ENCODE measurements around the gene MFAP1. TPM values are rescaled to one million over a fixed set of nuclear protein-coding genes. Genes with fewer than 3 reads are reported as not detected.
"Not testable (repeated sequence)": the region's sequence is repeated elsewhere in the genome, so short reads cannot be mapped to it uniquely, and the experiment has no call there.

The MFAP1 gene
- total and polyA plus RNA-seq, 10 donors = 7.9 to 18.8 (median 15.9) TPM

- H3K4me3 ChIP-seq = no peak overlapping the region
- H3K9me3 ChIP-seq = no peaks in the 10 kb centered on the region
- H3K4me1 ChIP-seq = no peaks in the 10 kb centered on the region
- 90 to 98% (median 94%) methylated on average over 2 of the region's 2 CpGs for WGBS, 5 donors
- TF ChIP-seq, protein P1, sequence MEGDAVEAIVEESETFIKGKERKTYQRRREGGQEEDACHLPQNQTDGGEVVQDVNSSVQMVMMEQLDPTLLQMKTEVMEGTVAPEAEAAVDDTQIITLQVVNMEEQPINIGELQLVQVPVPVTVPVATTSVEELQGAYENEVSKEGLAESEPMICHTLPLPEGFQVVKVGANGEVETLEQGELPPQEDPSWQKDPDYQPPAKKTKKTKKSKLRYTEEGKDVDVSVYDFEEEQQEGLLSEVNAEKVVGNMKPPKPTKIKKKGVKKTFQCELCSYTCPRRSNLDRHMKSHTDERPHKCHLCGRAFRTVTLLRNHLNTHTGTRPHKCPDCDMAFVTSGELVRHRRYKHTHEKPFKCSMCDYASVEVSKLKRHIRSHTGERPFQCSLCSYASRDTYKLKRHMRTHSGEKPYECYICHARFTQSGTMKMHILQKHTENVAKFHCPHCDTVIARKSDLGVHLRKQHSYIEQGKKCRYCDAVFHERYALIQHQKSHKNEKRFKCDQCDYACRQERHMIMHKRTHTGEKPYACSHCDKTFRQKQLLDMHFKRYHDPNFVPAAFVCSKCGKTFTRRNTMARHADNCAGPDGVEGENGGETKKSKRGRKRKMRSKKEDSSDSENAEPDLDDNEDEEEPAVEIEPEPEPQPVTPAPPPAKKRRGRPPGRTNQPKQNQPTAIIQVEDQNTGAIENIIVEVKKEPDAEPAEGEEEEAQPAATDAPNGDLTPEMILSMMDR (IDR thresholded peaks at IDR 0.05 in 8 of 11, conservative IDR thresholded peaks at IDR 0.05 in 3 of 11) = no peak
- TF ChIP-seq POLR2AphosphoS5 (IDR thresholded peaks at IDR 0.05) (no peak), POLR2A (IDR thresholded peaks at IDR 0.05) (no peak)
- no peak for DNase-seq
- H3K36me3 ChIP-seq = peaks cover 0 to 60% (median 5%) of the 10 kb centered on the region in 6 donors
- H3K27me3 ChIP-seq (replicated peaks in 1 of 7) = no peaks in the 10 kb centered on the region
- no peak overlapping the region for H3K27ac ChIP-seq
- intact Hi-C loops (cut with DNase I; ENCODE audit: low total_unique reads) = no loop called here
Measured at GRCh38 chr15:43871835-43872234, 47.3 kb upstream of the MFAP1 start.

DNA sequence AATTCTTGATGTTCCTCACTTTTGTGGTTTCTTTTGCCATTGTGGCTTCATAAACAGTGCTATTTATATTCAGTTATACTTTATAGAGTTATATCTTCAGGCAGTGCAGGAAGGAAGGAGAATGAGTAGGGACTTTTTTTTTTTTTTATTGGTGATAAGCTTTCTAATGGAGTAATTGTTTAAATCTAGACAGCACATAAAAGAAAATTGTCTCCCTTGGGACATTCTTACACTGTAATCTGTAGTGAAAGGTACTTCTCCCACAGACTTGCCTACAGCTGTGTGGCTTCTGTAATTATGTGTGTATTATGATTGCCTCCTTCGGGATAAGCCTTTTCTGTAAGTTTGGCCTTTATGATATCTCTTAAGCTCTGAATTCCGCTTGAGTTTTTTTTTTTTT lies 43.9 kb upstream of the MFAP1 start:
- Histone ChIP-seq H3K4me1 (no peaks in the 10 kb centered on the region), H3K4me3 (no peak overlapping the region), H3K27ac (no peak overlapping the region), H3K9me3 (no peaks in the 10 kb centered on the region), H3K27me3 (replicated peaks in 1 of 7) (no peaks in the 10 kb centered on the region), H3K36me3 (peaks cover 0 to 74% (median 17%) of the 10 kb centered on the region in 6 donors)
- WGBS, 5 donors = 79 to 95% (median 84%) methylated on average over 2 of the region's 2 CpGs
- DNase-seq = no peak
- TF ChIP-seq POLR2AphosphoS5 (IDR thresholded peaks at IDR 0.05) (no peak), POLR2A (IDR thresholded peaks at IDR 0.05) (no peak)
- TF ChIP-seq, protein P1 (IDR thresholded peaks at IDR 0.05 in 8 of 11, conservative IDR thresholded peaks at IDR 0.05 in 3 of 11) = no peak
- intact Hi-C loops (cut with DNase I; ENCODE audit: low total_unique reads) = no loop called here

DNA sequence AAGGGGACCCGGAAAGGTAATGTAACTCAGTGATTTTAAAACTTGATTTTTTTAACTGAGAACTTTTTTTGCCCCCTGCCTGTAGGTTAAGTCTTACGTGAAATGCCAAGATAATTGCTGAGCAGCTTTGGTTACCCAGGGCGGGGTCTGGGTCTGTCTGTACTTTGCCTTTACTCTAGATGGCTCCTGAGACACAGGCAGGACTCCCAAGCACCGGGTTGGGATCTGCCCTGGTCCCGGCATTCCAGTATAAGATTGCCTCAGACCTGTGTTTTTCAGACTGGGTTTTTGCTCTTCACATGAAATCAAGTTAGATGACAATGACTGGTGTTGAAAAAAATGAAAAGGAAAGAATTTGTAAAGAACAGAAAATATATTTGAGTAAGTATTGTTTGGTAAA lies 42.6 kb upstream of the MFAP1 start:
- TF ChIP-seq, protein P1 (IDR thresholded peaks at IDR 0.05 in 8 of 11, conservative IDR thresholded peaks at IDR 0.05 in 3 of 11) = no peak
- TF ChIP-seq POLR2A (IDR thresholded peaks at IDR 0.05) = no peak
- DNase-seq = no peak
- H3K36me3 ChIP-seq = peaks cover 0 to 76% (median 22%) of the 10 kb centered on the region in 6 donors
- no peak overlapping the region for H3K27ac ChIP-seq
- H3K27me3 ChIP-seq (replicated peaks in 1 of 7) = no peaks in the 10 kb centered on the region
- H3K4me1 ChIP-seq = no peaks in the 10 kb centered on the region
- no peak overlapping the region for H3K4me3 ChIP-seq
- intact Hi-C loops (cut with DNase I; ENCODE audit: low total_unique reads) = no loop called here
- 94 to 98% (median 96%) methylated on average over 5 of the region's 5 CpGs for WGBS, 5 donors
- no peaks in the 10 kb centered on the region for H3K9me3 ChIP-seq

- H3K4me1 ChIP-seq; H3K27ac ChIP-seq; H3K4me3 ChIP-seq; DNase-seq; H3K27me3 ChIP-seq (replicated peaks in 1 of 7); intact Hi-C loops (cut with DNase I; ENCODE audit: low total_unique reads); H3K9me3 ChIP-seq: not testable (repeated sequence)
- 96 to 100% (median 97%) methylated on average over 9 to 10 of the region's 10 CpGs for WGBS, 5 donors
- H3K36me3 ChIP-seq = peaks cover 0 to 76% (median 22%) of the 10 kb centered on the region in 6 donors
Measured at GRCh38 chr15:43866636-43867035, 42.1 kb upstream of the MFAP1 start.

- H3K9me3 ChIP-seq = no peaks in the 10 kb centered on the region
- 74 to 86% (median 77%) methylated on average over 4 of the region's 4 CpGs for WGBS, 5 donors
- no peaks in the 10 kb centered on the region for H3K4me1 ChIP-seq
- H3K27me3 ChIP-seq (replicated peaks in 1 of 7) = no peaks in the 10 kb centered on the region
- H3K27ac ChIP-seq = no peak overlapping the region
- peaks cover 0 to 94% (median 17%) of the 10 kb centered on the region in 6 donors for H3K36me3 ChIP-seq
- intact Hi-C loops (cut with DNase I; ENCODE audit: low total_unique reads) = no loop called here
- no peak for DNase-seq
- H3K4me3 ChIP-seq = no peak overlapping the region
- TF ChIP-seq POLR2A (IDR thresholded peaks at IDR 0.05) = no peak
- TF ChIP-seq, protein P1 (IDR thresholded peaks at IDR 0.05 in 8 of 11, conservative IDR thresholded peaks at IDR 0.05 in 3 of 11) = no peak
- no peak for TF ChIP-seq POLR2AphosphoS5 (IDR thresholded peaks at IDR 0.05)
Measured at GRCh38 chr15:43859546-43859945, 35.1 kb upstream of the MFAP1 start.

Measured in spleen (tissue), 11 donors.